Mammary epithelial cell (primary cell): Measurements from ENCODE around the gene DDX51.

Source experiments
- CTCF ChIP-seq, 2 donors: IDR thresholded peaks in 1 of 2; conservative IDR thresholded peaks in 1 of 2; 2 replicates each; pipeline ENCODE4 v1.5.1; 2011 to 2012; ENCODE audit warnings: inconsistent platforms in 2 of 2, low read length in 2 of 2, mild to moderate bottlenecking in 2 of 2, control low read depth in 1 of 2, low read depth in 1 of 2; ENCODE audit not compliant: insufficient read depth in 1 of 2; ENCODE audit errors: extremely low read depth in 1 of 2
- EZH2 ChIP-seq: IDR thresholded peaks from 2 replicates; pipeline ENCODE4 v1.6.1; 2012; ENCODE audit warnings: low read length, inconsistent platforms, borderline replicate concordance

- no peak for TF ChIP-seq EZH2
- no peak for TF ChIP-seq CTCF (conservative IDR thresholded peaks at IDR 0.05 in 1 of 2, IDR thresholded peaks at IDR 0.05 in 1 of 2; ENCODE audit: extremely low read depth in 1 of 2, insufficient read depth in 1 of 2, low read depth in 1 of 2, low read length in 2 of 2)
Observed at GRCh38 chr12:132190834-132191500, 46.8 kb upstream of the DDX51 start.
